Large intestine (tissue), 3 donors: ENCODE data around the gene MOB3B. TPM values are rescaled to one million over a fixed set of nuclear protein-coding genes. Genes with fewer than 3 reads are reported as not detected.

Experiments
- DNase-seq, 2 donors: peaks; one replicate each; pipeline versions ENCODE4 v3.0.0 to v3.0.0-alpha.2; 2013
- H3K27ac ChIP-seq: one replicate; pipeline ENCODE4 v1.5.1; 2013; ENCODE audit warnings: low read length
- H3K27me3 ChIP-seq: 2 replicates; pipeline ENCODE4 v1.6.1; 2013; ENCODE audit warnings: low read length; ENCODE audit not compliant: control insufficient read depth, insufficient read depth
- H3K36me3 ChIP-seq: 2 replicates; pipeline ENCODE4 v1.6.1; 2013; ENCODE audit warnings: low read length; ENCODE audit not compliant: control insufficient read depth, insufficient read depth
- H3K4me1 ChIP-seq: one replicate; pipeline ENCODE4 v1.6.1; 2013; ENCODE audit warnings: low read length; ENCODE audit not compliant: control insufficient read depth, insufficient read depth
- H3K4me3 ChIP-seq: one replicate; pipeline ENCODE4 v1.5.1; 2013; ENCODE audit warnings: low read length
- H3K9me3 ChIP-seq: one replicate; pipeline ENCODE4 v1.6.1; 2013; ENCODE audit warnings: mild to moderate bottlenecking, low read depth, low read length, moderate library complexity; ENCODE audit not compliant: control insufficient read depth
- WGBS: methylation state at CpG from one replicate; pipeline ENCODE4 v1.1.5; 2013; ENCODE audit warnings: low lambda C conversion rate; ENCODE audit not compliant: insufficient coverage; 5-methylcytosine and 5-hydroxymethylcytosine counted together
- polyA plus RNA-seq: library from polyadenylated mRNA; unstranded; fragments of 120-200 nt; gene quantifications from one replicate; pipeline ENCODE4 v1.2.1, GENCODE V29; 2013

Gene MOB3B
- polyA plus RNA-seq, 1 donor = 34.7 TPM

DNA sequence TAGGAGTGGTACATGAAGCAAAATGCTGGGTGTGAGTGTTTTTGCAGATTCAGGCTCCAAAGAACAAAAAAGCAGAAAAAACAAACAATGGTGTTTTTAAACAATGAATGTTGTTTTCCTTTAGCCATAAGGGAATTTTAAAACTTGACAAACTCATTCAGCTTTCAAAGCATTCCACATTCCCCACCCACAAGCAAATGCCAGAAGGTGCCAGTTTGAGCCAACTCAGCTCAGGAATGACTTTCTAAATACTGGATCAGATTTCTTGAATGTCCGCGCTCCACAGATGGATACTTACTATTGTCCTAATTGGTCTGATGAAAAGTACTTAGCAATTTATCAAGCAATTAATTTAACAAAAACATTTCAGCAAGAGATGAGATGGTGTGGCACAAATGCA, 12.9 kb upstream of the MOB3B start:
- peaks cover 10% of the 10 kb centered on the region for H3K4me1 ChIP-seq
- H3K4me3 ChIP-seq = no peak overlapping the region
- DNase-seq = no peak
- H3K27ac ChIP-seq = no peak overlapping the region
- WGBS = no CpG with 5 or more reads among the region's 2 CpGs
- peaks cover 9% of the 10 kb centered on the region for H3K36me3 ChIP-seq
- no peaks in the 10 kb centered on the region for H3K27me3 ChIP-seq
- no peaks in the 10 kb centered on the region for H3K9me3 ChIP-seq

DNA sequence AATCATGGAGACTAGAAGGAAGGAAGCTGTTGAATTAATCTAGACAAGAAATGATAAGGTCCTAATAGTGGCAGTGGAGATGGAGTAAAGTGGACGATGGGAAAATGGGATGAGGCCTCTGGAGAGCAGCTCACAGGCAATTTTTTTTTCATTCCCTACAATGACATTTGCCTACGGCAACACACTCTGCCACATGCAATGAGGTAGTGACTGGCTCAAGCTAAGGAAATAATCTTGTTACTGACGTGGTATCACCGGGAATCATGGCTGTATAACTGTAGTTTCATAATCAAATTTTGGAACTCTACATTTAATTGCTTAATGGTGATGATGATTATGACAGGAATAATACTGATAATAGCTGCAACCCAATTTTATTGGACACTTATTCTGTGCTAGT, 12.1 kb upstream of the MOB3B start:
- no peak overlapping the region for H3K27ac ChIP-seq
- peaks cover 10% of the 10 kb centered on the region for H3K4me1 ChIP-seq
- H3K4me3 ChIP-seq = no peak overlapping the region
- H3K9me3 ChIP-seq = no peaks in the 10 kb centered on the region
- DNase-seq = no peak
- peaks cover 4% of the 10 kb centered on the region for H3K36me3 ChIP-seq
- H3K27me3 ChIP-seq = no peaks in the 10 kb centered on the region
- WGBS = no CpG with 5 or more reads among the region's 4 CpGs

DNA sequence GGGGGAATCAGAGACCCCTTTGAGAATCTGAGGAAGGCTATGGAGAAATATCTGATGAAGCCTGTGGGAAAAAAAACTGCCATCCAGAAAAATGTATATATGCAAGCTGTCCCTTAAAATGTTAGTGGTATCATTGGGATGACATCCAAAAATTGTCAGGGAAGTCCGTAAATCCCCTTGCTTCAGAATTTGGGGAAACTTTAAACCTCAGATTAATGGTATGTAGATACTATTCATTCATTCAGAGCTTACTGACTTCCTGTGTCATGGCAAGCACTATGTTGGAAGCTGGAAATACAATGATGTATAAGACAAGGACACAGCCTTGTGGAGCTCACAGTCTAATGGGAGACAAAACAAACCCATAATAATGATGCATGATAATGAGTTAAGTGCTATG, 10.9 kb upstream of the MOB3B start:
- peaks cover under 1% of the 10 kb centered on the region for H3K36me3 ChIP-seq
- no CpG with 5 or more reads among the region's 1 CpG for WGBS
- H3K27ac ChIP-seq = no peak overlapping the region

DNA sequence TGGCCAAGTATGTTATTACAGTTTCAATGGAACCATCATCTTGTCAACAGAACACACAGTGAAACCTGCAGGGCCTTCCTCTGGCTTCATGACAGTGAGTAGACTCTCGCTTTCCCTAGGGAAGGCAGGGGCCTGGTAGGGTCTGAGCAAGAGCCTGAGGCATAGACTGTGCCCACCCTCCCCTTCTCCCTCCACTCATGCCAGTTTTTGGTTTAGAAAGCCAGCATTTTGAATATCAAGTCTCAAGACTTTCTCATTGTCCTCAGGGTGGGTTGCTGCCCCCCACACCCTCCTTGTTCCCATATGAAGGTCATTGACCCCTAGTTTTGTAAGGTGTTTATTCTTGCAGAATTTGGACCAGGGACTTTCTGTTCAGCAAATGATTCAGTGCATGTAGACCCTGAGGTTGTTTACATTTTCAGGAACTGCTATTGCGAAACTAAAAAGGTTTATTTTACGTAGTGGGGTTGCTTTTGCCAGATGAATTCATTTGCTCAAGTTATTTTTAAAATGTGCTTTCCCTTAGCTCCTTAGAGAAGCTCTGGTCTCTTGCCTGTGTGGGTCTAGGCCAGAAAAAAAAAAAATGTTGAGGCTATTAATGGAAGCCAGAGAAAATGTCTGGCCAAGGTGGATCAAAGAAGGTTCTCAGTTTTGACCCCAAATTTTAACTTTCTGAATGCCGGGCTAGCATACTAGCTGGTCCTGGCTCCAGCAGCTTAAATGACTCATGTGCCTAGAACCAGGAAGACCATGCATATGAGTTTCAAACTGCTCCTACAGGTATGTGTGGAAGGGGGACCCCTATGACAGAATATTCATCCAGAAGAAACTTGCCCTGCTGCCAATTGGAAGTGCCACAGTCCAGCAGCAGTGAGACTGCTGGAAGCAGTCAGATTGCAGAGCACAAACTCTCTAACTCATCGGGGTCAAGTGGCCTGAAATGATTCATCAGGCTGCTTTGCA, 10.1 kb upstream of the MOB3B start:
- no peaks in the 10 kb centered on the region for H3K9me3 ChIP-seq
- peaks cover 19% of the 10 kb centered on the region for H3K4me1 ChIP-seq
- H3K4me3 ChIP-seq = no peak overlapping the region
- WGBS = no CpG with 5 or more reads among the region's 5 CpGs
- peak in 1 of 2 donors; percentile 48 for DNase-seq
- H3K36me3 ChIP-seq = no peaks in the 10 kb centered on the region
- H3K27ac ChIP-seq = no peak overlapping the region
- H3K27me3 ChIP-seq = no peaks in the 10 kb centered on the region

More for the DNA sequence above, 10.9 kb upstream of the MOB3B start:
- Histone ChIP-seq H3K4me1 (peaks cover 19% of the 10 kb centered on the region), H3K27me3 (no peaks in the 10 kb centered on the region), H3K9me3 (no peaks in the 10 kb centered on the region), H3K4me3 (no peak overlapping the region)
- DNase-seq = no peak

DNA sequence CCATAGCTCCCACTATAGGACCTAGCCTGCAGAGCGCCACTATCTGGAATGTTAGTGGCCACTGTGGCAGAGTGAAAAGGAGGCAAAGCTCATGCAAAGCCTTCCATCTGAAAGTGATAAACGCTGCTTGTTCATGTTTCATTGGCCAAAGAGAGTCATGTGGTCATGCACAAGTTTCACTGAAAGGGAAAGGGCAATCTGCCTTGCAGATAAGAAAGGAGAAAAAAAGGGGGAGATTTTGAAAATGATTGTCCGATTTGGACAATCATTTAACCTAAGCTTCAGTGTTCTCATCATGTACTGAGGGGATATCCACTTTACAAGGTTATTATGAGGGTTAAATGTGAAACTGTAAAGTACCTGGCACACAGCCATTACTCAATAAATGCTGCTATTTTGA, 9.0 kb upstream of the MOB3B start:
- Histone ChIP-seq H3K27ac (no peak overlapping the region), H3K36me3 (no peaks in the 10 kb centered on the region), H3K27me3 (no peaks in the 10 kb centered on the region), H3K4me3 (no peak overlapping the region), H3K4me1 (peaks cover 19% of the 10 kb centered on the region), H3K9me3 (no peaks in the 10 kb centered on the region)
- peak in 1 of 2 donors; percentile 60 for DNase-seq
- no CpG with 5 or more reads among the region's 3 CpGs for WGBS

DNA sequence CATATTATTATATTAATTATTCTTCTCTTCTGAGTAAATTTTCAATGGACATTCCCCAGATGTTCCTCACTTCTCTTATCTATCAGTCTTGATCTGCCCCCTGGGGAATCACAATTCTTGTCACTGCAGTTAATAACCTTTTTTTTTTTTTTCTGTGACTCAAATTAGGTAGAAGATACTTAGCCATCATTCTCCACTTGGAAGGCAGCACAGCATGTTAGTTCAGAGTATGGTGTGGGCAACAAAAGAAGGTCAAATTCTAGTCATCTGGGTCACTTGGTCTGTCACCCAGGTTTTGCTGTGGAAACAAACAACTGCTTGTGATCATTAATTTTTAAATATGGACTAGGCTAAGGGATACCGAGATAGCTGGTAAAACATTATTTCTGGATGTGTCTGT, 8.1 kb upstream of the MOB3B start:
- H3K9me3 ChIP-seq = no peaks in the 10 kb centered on the region
- DNase-seq = no peak
- no CpG with 5 or more reads among the region's 1 CpG for WGBS
- H3K4me3 ChIP-seq = no peak overlapping the region
- peaks cover 19% of the 10 kb centered on the region for H3K4me1 ChIP-seq
- no peaks in the 10 kb centered on the region for H3K36me3 ChIP-seq
- no peak overlapping the region for H3K27ac ChIP-seq
- no peaks in the 10 kb centered on the region for H3K27me3 ChIP-seq

DNA sequence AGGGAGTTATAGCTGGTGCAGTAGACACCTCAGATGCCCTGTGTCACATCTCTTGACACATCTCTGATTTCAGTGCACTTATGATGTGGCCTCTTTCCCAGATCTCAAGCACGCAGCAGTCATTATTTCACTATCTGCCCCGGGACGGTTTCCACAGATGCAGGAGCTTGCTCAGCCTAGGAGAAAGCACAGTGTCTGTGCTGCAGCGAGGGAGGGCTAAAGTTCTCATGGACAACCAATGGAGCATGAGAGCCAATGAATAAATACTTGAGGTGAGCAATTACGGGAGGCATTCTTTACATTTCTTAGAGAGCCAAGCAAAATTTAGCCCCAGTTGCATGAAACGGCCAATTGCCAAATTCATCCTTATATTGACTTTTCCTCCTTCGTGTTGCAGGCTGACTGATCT, 7.4 kb upstream of the MOB3B start:
- DNase-seq = no peak
- no peaks in the 10 kb centered on the region for H3K9me3 ChIP-seq
- no peak overlapping the region for H3K27ac ChIP-seq
- peaks cover 19% of the 10 kb centered on the region for H3K4me1 ChIP-seq
- no peak overlapping the region for H3K4me3 ChIP-seq
- H3K36me3 ChIP-seq = no peaks in the 10 kb centered on the region
- no peaks in the 10 kb centered on the region for H3K27me3 ChIP-seq
- no CpG with 5 or more reads among the region's 7 CpGs for WGBS

DNA sequence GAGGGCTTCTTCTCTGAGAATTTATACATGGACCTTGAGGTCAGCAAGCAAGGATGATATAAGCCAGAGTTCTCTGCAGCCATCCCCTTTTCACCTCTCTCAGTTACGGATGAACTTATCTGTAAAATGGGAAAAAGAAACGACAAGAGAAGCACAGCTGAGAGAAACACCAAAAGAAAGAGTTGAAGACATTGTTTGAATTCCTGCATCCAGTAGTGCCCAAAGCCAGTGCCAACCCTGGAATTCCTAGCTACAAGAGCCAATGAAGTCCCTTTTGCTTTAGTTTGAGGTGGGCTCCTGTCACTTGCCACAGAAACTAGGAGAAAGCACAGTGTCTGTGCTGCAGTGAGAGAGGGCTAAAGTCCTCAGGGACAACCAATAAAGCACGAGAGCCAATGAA, 6.6 kb upstream of the MOB3B start:
- peaks cover 21% of the 10 kb centered on the region for H3K4me1 ChIP-seq
- 80% methylated on average over 1 of the region's 3 CpGs for WGBS
- no peaks in the 10 kb centered on the region for H3K36me3 ChIP-seq
- no peak for DNase-seq
- H3K27me3 ChIP-seq = no peaks in the 10 kb centered on the region
- H3K4me3 ChIP-seq = no peak overlapping the region
- H3K27ac ChIP-seq = peak overlapping the region; percentile 13
- no peaks in the 10 kb centered on the region for H3K9me3 ChIP-seq

DNA sequence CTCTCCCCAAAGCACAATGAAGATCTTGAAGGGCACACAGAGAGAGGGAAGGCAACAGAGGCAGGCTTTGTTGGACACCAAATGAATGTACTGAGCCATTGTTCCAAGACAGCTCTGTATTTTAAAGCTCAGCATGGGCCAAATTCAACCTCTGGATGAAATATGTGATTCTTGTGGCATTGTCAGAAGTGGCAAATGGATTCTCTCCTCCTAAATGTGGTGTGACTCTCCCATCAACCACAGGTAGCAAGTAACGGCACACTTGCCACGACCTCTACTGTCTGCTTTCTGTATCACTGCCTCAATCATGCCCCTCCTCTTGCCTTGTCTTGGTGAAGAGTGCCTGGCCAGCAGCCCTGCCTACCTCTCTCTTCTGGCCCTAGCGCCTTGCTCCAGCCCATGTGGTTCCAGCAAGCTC, 6.1 kb upstream of the MOB3B start:
- Histone ChIP-seq H3K4me3 (no peak overlapping the region), H3K4me1 (peaks cover 24% of the 10 kb centered on the region), H3K27ac (no peak overlapping the region), H3K36me3 (no peaks in the 10 kb centered on the region), H3K9me3 (no peaks in the 10 kb centered on the region), H3K27me3 (no peaks in the 10 kb centered on the region)
- WGBS = no CpG with 5 or more reads among the region's 3 CpGs
- no peak for DNase-seq

DNA sequence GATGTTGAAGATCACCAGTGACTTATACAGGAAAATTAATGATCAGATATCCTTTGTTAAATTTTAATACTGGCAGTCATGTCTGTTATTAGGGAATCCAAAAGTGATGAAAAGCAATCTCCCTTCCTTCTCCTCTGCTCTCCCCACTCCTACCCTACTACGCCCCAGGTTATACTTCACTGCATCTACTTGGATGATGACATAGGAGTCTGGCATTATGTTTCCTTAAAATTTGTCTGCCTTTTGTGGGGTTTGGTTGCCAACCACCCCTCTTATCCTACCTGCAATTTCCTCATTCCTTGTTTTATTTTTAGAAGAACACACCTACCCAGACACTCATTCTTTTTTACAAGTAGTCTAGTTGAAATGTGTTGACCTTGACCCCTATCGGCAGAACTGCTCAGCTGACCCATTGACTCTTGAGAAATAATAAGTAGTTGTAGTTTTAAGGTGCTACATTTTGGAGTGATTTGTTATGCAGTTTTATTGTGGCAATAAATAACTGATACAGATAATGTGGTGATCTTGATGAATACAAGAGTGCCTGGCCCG, 5.1 kb upstream of the MOB3B start:
- Histone ChIP-seq H3K4me3 (no peak overlapping the region), H3K9me3 (no peaks in the 10 kb centered on the region), H3K36me3 (no peaks in the 10 kb centered on the region), H3K27ac (no peak overlapping the region), H3K4me1 (peaks cover 24% of the 10 kb centered on the region), H3K27me3 (no peaks in the 10 kb centered on the region)
- WGBS = 54% methylated on average over 2 of the region's 3 CpGs
- no peak for DNase-seq
